CD14-positive monocyte (primary cell): Measurements from ENCODE around the gene SPX. TPM values are rescaled to one million over a fixed set of nuclear protein-coding genes. Genes with fewer than 3 reads are reported as not detected.

Experiments used
- DNase-seq, 3 donors: peaks; one replicate each; pipeline ENCODE4 v3.0.0-alpha.2; 2011 to 2022
- H2AFZ ChIP-seq: 2 replicates; pipeline ENCODE4 v1.6.0; 2012; ENCODE audit warnings: mild to moderate bottlenecking, low read depth, low read length, inconsistent platforms; ENCODE audit not compliant: insufficient read depth, poor library complexity, severe bottlenecking
- H3K27ac ChIP-seq, 2 donors: 1 replicate in 1 of 2; 2 replicates in 1 of 2; pipeline ENCODE4 v1.5.1; 2012 to 2013; ENCODE audit warnings: low read length in 2 of 2, control low read depth in 1 of 2, inconsistent platforms in 1 of 2, low read depth in 1 of 2, mild to moderate bottlenecking in 1 of 2
- H3K27me3 ChIP-seq, 2 donors: one replicate each; pipeline versions ENCODE4 v1.6.0 to v1.6.1; 2011 to 2013; ENCODE audit warnings: low read length in 2 of 2; ENCODE audit not compliant: control insufficient read depth in 2 of 2, insufficient read depth in 2 of 2
- H3K36me3 ChIP-seq, 2 donors: replicated peaks in 1 of 2; 1 replicate in 1 of 2; 2 replicates in 1 of 2; pipeline versions ENCODE4 v1.5.1 to v1.6.1; 2012 to 2013; ENCODE audit warnings: low read length in 2 of 2, control low read depth in 1 of 2, inconsistent platforms in 1 of 2, mild to moderate bottlenecking in 1 of 2; ENCODE audit not compliant: insufficient read depth in 2 of 2, control insufficient read depth in 1 of 2
- H3K4me1 ChIP-seq, 2 donors: 1 replicate in 1 of 2; 2 replicates in 1 of 2; pipeline versions ENCODE4 v1.5.1 to v1.6.1; 2012 to 2013; ENCODE audit warnings: low read length in 2 of 2, control low read depth in 1 of 2, inconsistent platforms in 1 of 2, mild to moderate bottlenecking in 1 of 2, moderate library complexity in 1 of 2; ENCODE audit not compliant: insufficient read depth in 2 of 2, control insufficient read depth in 1 of 2
- H3K4me2 ChIP-seq: replicated peaks from 2 replicates; pipeline ENCODE3; 2012; ENCODE audit warnings: low read length, moderate library complexity, mild to moderate bottlenecking; ENCODE audit not compliant: poor library complexity, severe bottlenecking; ENCODE audit errors: extremely low read depth
- H3K4me3 ChIP-seq, 3 experiments: fragments of 200-600 bp in 1 of 3; sonication (generic) in 1 of 3; replicated peaks in 1 of 3; 1 replicate in 2 of 3; 2 replicates in 1 of 3; pipeline ENCODE4 v1.5.1; 2011 to 2013; ENCODE audit warnings: low read length in 3 of 3, mild to moderate bottlenecking in 3 of 3, control low read depth in 2 of 3, low read depth in 2 of 3, inconsistent platforms in 1 of 3, moderate library complexity in 1 of 3
- H3K79me2 ChIP-seq: 2 replicates; pipeline ENCODE4 v1.6.0; 2012; ENCODE audit warnings: mild to moderate bottlenecking, control low read depth, inconsistent platforms, low read length, moderate library complexity; ENCODE audit not compliant: insufficient read depth
- H3K9ac ChIP-seq: 2 replicates; pipeline ENCODE4 v1.6.0; 2017; ENCODE audit warnings: low read length, mild to moderate bottlenecking; ENCODE audit not compliant: insufficient read depth, poor library complexity, severe bottlenecking
- H3K9me3 ChIP-seq, 2 donors: replicated peaks in 1 of 2; 1 replicate in 1 of 2; 2 replicates in 1 of 2; pipeline versions ENCODE4 v1.5.1 to v1.6.1; 2012 to 2013; ENCODE audit warnings: low read length in 2 of 2, control low read depth in 1 of 2; ENCODE audit not compliant: control insufficient read depth in 1 of 2, insufficient read depth in 1 of 2
- H4K20me1 ChIP-seq: 2 replicates; pipeline ENCODE4 v1.6.0; 2012; ENCODE audit warnings: mild to moderate bottlenecking, low read length, control low read depth, moderate library complexity; ENCODE audit not compliant: insufficient read depth
- H3K27ac Mint-ChIP-seq, 7 donors: one replicate each; pipeline ENCODE4 v1.8.0; 2020; ENCODE audit warnings: mild to moderate bottlenecking in 7 of 7, mixed read lengths in 7 of 7, moderate library complexity in 6 of 7, inconsistent platforms in 2 of 7
- H3K27me3 Mint-ChIP-seq, 3 donors: one replicate each; pipeline ENCODE4 v1.8.0; 2021 to 2022; ENCODE audit warnings: low read depth in 3 of 3, mild to moderate bottlenecking in 3 of 3, mixed read lengths in 3 of 3, moderate library complexity in 3 of 3, inconsistent platforms in 1 of 3
- H3K36me3 Mint-ChIP-seq, 2 donors: one replicate each; pipeline ENCODE4 v1.8.0; 2020; ENCODE audit warnings: mixed read lengths in 2 of 2, inconsistent platforms in 1 of 2, mild to moderate bottlenecking in 1 of 2
- H3K4me1 Mint-ChIP-seq: one replicate; pipeline ENCODE4 v1.8.0; 2020; ENCODE audit warnings: mild to moderate bottlenecking, mixed read lengths
- H3K4me3 Mint-ChIP-seq, 2 donors: one replicate each; pipeline ENCODE4 v1.8.0; 2020; ENCODE audit warnings: mild to moderate bottlenecking in 2 of 2, mixed read lengths in 2 of 2, moderate library complexity in 1 of 2
- H3K9me3 Mint-ChIP-seq, 7 donors: one replicate each; pipeline ENCODE4 v1.8.0; 2020 to 2022; ENCODE audit warnings: mixed read lengths in 7 of 7, mild to moderate bottlenecking in 6 of 7, moderate library complexity in 6 of 7, inconsistent platforms in 2 of 7
- WGBS: methylation state at CpG from one replicate; pipeline ENCODE4 v1.1.5; 2013; ENCODE audit warnings: missing lambda C conversion rate; ENCODE audit not compliant: insufficient coverage; 5-methylcytosine and 5-hydroxymethylcytosine counted together
- intact Hi-C, 2 donors: fragments of 100-400 bp; cut with micrococcal nuclease; formaldehyde crosslinking; loops; one replicate each; pipeline versions ENCODE4 v1.15.0 to v1.15.1; 2023
- polyA plus RNA-seq, 3 donors: library from polyadenylated mRNA; depleted of rRNA in 1 of 3; unstranded in 2 of 3; stranded (reverse) in 1 of 3; fragments of 300-500 nt in 2 of 3; fragments of >200 nt in 1 of 3; fragmentation: Illumina TruSeq in 2 of 3; gene quantifications; 1 replicate in 2 of 3; 2 replicates in 1 of 3; pipeline ENCODE4 v1.2.3, GENCODE V29; 2012 to 2021
- TF ChIP-seq, protein P1 (sequence below): fragments of 200-600 bp; IDR thresholded peaks from one replicate; pipeline ENCODE4 v1.8.0; 2022; ENCODE audit warnings: antibody characterized with exemption, mild to moderate bottlenecking

Gene SPX
- polyA plus RNA-seq, 3 donors: 0.21 TPM; not detected in 2

DNA sequence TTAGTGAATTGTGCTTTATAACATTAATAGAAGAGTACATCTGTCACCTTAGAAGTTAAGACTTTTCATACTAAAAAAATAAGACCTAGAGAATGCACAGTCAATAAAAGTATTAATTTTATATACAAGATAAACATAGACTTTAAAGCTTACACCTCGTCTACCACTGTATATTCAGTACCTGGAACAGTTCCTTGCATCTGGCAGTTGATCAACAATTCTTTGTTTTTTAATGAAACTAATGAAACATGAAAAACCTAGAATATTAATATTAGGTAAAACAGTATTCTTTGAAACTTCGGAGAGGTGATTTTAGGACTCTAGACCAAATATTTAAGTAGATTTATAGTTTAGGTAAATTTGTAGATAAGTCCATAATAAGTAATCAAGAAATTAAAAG is 20.2 kb upstream of the SPX start:
- Mint-ChIP-seq H3K36me3 (peaks cover 31 to 35% of the 10 kb centered on the region in 2 donors), H3K27me3 (no peaks in the 10 kb centered on the region), H3K4me1 (peaks cover 23% of the 10 kb centered on the region), H3K4me3 (no peak overlapping the region), H3K27ac (no peak overlapping the region), H3K9me3 (no peaks in the 10 kb centered on the region)
- no peaks in the 10 kb centered on the region for H3K9me3 ChIP-seq
- no peak overlapping the region for H3K27ac ChIP-seq
- H3K36me3 ChIP-seq: peaks cover 21 to 40% of the 10 kb centered on the region in 2 donors
- no peak overlapping the region for H3K4me3 ChIP-seq
- intact Hi-C loops: loop anchor here in 1 of 2 donors (10.0 kb wide), 1 partner anchor 71 kb away; the partner anchor contains the start of gene PYROXD1
- H3K9ac ChIP-seq: no peak overlapping the region
- H4K20me1 ChIP-seq: peaks cover 16% of the 10 kb centered on the region
- H3K4me2 ChIP-seq: no peak overlapping the region
- no peaks in the 10 kb centered on the region for H3K27me3 ChIP-seq
- H3K79me2 ChIP-seq: peaks cover 70% of the 10 kb centered on the region
- TF ChIP-seq, protein P1, sequence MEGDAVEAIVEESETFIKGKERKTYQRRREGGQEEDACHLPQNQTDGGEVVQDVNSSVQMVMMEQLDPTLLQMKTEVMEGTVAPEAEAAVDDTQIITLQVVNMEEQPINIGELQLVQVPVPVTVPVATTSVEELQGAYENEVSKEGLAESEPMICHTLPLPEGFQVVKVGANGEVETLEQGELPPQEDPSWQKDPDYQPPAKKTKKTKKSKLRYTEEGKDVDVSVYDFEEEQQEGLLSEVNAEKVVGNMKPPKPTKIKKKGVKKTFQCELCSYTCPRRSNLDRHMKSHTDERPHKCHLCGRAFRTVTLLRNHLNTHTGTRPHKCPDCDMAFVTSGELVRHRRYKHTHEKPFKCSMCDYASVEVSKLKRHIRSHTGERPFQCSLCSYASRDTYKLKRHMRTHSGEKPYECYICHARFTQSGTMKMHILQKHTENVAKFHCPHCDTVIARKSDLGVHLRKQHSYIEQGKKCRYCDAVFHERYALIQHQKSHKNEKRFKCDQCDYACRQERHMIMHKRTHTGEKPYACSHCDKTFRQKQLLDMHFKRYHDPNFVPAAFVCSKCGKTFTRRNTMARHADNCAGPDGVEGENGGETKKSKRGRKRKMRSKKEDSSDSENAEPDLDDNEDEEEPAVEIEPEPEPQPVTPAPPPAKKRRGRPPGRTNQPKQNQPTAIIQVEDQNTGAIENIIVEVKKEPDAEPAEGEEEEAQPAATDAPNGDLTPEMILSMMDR: no peak
- no CpG with 5 or more reads among the region's 2 CpGs for WGBS
- peaks cover 16 to 22% of the 10 kb centered on the region in 2 donors for H3K4me1 ChIP-seq
- H2AFZ ChIP-seq: no peak overlapping the region
- no peak for DNase-seq

DNA sequence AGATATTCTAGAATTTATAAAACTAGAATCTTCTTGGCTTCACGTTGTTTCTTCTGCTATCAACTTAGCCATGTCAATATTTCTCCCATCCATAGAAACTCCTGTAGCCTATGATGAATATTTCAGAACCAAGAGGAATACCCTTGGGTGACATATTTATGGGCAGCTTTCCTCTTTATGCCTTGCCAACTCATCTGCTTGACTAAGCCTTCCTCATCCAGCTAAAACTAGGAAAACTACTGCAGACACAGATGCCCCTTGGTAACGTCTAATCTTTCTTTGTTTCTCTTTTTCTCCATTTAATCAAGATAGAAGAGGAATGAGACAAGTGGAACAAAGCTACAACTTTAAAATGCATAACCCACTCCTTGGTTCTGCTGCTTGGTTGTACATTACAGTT is 18.2 kb upstream of the SPX start:
- H3K27me3 ChIP-seq: no peaks in the 10 kb centered on the region
- H3K27ac ChIP-seq: no peak overlapping the region
- H3K79me2 ChIP-seq: peaks cover 56% of the 10 kb centered on the region
- H3K27ac Mint-ChIP-seq: no peak overlapping the region
- peaks cover 17% of the 10 kb centered on the region for H3K4me1 Mint-ChIP-seq
- peaks cover 16% of the 10 kb centered on the region for H4K20me1 ChIP-seq
- no CpG with 5 or more reads among the region's 2 CpGs for WGBS
- H3K36me3 Mint-ChIP-seq: peaks cover 39 to 48% of the 10 kb centered on the region in 2 donors
- H3K9ac ChIP-seq: no peak overlapping the region
- H3K9me3 Mint-ChIP-seq: no peaks in the 10 kb centered on the region
- H2AFZ ChIP-seq: no peak overlapping the region
- H3K27me3 Mint-ChIP-seq: no peaks in the 10 kb centered on the region
- H3K4me3 Mint-ChIP-seq: no peak overlapping the region
- TF ChIP-seq, protein P1: no peak
- peaks cover 7 to 9% of the 10 kb centered on the region in 2 donors for H3K4me1 ChIP-seq
- no peak overlapping the region for H3K4me3 ChIP-seq
- intact Hi-C loops: loop anchor here in 1 of 2 donors (10.0 kb wide), 1 partner anchor 73 kb away; the partner anchor contains the start of gene PYROXD1
- H3K9me3 ChIP-seq: no peaks in the 10 kb centered on the region
- no peak for DNase-seq
- H3K4me2 ChIP-seq: no peak overlapping the region
- peaks cover 33 to 59% of the 10 kb centered on the region in 2 donors for H3K36me3 ChIP-seq
